Measurements from ENCODE around the gene PPP2R5C. TPM values are rescaled to one million over a fixed set of nuclear protein-coding genes. Genes with fewer than 3 reads are reported as not detected.

The PPP2R5C gene
- polyA plus RNA-seq, 1 donor from 2014 or later, result 111 TPM

DNA sequence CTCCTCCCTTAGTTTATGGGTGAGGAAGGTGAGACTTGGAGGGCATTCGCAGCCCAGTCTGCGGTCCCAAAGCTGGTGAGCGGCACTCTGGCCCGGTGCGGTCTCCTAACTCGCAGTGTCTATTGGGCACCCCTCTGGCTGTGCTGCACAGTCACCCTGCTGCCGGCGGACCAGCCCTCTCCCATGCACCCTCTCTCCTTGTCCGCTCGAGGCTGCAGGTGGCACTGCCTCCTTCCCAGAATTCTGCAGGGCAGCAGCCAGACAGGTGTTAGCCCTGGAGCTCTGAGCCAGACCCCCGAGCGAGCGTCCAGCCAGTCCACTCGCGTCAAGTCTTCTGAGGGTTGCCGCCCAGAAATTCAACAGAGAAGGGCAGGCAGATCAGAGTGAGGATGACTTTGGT is 146.1 kb downstream of the PPP2R5C start:
- H3K27ac ChIP-seq (ENCODE audit: low read length), result no peak overlapping the region
- no peaks in the 10 kb centered on the region for H3K9me2 ChIP-seq (ENCODE audit: insufficient read depth, low read length)
- no peaks in the 10 kb centered on the region for H4K20me1 ChIP-seq (ENCODE audit: insufficient read depth)
- H3K79me2 ChIP-seq (replicated peaks; ENCODE audit: insufficient read depth, low read length), result no peaks in the 10 kb centered on the region
- H3F3A ChIP-seq (ENCODE audit: insufficient read depth, low read length, poor library complexity, severe bottlenecking), result no peaks in the 10 kb centered on the region
- peaks cover 12% of the 10 kb centered on the region for H3K36me3 ChIP-seq (ENCODE audit: insufficient read depth, low read length)
- no peak overlapping the region for H3K4me3 ChIP-seq (ENCODE audit: low read length)
- H2AFZ ChIP-seq (ENCODE audit: low read depth, low read length), result no peak overlapping the region
- H3K9ac ChIP-seq (ENCODE audit: low read length), result no peak overlapping the region
- no peak for TF ChIP-seq RAD21 (conservative IDR thresholded peaks at IDR 0.05)
- TF ChIP-seq, protein P1, sequence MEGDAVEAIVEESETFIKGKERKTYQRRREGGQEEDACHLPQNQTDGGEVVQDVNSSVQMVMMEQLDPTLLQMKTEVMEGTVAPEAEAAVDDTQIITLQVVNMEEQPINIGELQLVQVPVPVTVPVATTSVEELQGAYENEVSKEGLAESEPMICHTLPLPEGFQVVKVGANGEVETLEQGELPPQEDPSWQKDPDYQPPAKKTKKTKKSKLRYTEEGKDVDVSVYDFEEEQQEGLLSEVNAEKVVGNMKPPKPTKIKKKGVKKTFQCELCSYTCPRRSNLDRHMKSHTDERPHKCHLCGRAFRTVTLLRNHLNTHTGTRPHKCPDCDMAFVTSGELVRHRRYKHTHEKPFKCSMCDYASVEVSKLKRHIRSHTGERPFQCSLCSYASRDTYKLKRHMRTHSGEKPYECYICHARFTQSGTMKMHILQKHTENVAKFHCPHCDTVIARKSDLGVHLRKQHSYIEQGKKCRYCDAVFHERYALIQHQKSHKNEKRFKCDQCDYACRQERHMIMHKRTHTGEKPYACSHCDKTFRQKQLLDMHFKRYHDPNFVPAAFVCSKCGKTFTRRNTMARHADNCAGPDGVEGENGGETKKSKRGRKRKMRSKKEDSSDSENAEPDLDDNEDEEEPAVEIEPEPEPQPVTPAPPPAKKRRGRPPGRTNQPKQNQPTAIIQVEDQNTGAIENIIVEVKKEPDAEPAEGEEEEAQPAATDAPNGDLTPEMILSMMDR (IDR thresholded peaks at IDR 0.05; ENCODE audit: poor library complexity, severe bottlenecking), result no peak
- TF ChIP-seq, protein P2, sequence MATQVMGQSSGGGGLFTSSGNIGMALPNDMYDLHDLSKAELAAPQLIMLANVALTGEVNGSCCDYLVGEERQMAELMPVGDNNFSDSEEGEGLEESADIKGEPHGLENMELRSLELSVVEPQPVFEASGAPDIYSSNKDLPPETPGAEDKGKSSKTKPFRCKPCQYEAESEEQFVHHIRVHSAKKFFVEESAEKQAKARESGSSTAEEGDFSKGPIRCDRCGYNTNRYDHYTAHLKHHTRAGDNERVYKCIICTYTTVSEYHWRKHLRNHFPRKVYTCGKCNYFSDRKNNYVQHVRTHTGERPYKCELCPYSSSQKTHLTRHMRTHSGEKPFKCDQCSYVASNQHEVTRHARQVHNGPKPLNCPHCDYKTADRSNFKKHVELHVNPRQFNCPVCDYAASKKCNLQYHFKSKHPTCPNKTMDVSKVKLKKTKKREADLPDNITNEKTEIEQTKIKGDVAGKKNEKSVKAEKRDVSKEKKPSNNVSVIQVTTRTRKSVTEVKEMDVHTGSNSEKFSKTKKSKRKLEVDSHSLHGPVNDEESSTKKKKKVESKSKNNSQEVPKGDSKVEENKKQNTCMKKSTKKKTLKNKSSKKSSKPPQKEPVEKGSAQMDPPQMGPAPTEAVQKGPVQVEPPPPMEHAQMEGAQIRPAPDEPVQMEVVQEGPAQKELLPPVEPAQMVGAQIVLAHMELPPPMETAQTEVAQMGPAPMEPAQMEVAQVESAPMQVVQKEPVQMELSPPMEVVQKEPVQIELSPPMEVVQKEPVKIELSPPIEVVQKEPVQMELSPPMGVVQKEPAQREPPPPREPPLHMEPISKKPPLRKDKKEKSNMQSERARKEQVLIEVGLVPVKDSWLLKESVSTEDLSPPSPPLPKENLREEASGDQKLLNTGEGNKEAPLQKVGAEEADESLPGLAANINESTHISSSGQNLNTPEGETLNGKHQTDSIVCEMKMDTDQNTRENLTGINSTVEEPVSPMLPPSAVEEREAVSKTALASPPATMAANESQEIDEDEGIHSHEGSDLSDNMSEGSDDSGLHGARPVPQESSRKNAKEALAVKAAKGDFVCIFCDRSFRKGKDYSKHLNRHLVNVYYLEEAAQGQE (IDR thresholded peaks at IDR 0.05; ENCODE audit: borderline replicate concordance), result no peak
- no peak for TF ChIP-seq MXI1 (conservative IDR thresholded peaks at IDR 0.05; ENCODE audit: poor library complexity, severe bottlenecking)
- TF ChIP-seq POLR2AphosphoS5 (IDR thresholded peaks at IDR 0.05), result no peak
- no peak for TF ChIP-seq SMC3 (conservative IDR thresholded peaks at IDR 0.05; ENCODE audit: poor library complexity)
- TF ChIP-seq EP300 (conservative IDR thresholded peaks at IDR 0.05; ENCODE audit: poor library complexity, severe bottlenecking), result no peak
- no peak for TF ChIP-seq TAF1 (IDR thresholded peaks at IDR 0.05; ENCODE audit: low read depth)
- no peak for TF ChIP-seq EZH2 (IDR thresholded peaks at IDR 0.05; ENCODE audit: borderline replicate concordance, insufficient read depth, low read length, poor library complexity, severe bottlenecking)
- no peaks in the 10 kb centered on the region for H3K27me3 ChIP-seq (ENCODE audit: insufficient read depth, low read depth, low read length)
- H3K9me3 ChIP-seq (ENCODE audit: low read length), result no peaks in the 10 kb centered on the region
- H3K4me2 ChIP-seq (ENCODE audit: low read length), result no peak overlapping the region

DNA sequence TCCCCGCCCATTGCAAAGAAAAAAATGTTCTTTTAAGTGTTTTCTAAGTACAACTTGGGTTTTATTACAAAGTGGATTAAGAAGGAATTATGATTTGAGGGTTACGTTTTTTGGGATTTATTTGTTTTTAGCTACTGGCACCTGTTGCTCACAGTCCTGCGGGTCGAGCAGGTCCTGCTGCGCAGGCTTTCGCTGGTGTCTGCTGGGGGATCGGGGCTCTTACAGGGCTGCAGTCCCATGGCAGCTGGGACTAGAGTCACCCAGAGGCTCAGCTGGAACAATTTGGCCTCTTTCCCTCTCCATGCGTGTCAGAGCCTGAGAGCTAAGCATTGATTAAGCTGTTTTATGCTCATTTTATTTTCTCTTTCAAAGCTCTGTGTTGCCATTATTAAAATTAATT is 147.3 kb downstream of the PPP2R5C start:
- H3K79me2 ChIP-seq (replicated peaks; ENCODE audit: insufficient read depth, low read length), result no peaks in the 10 kb centered on the region
- H3K9me3 ChIP-seq (ENCODE audit: low read length), result no peaks in the 10 kb centered on the region
- no peak for TF ChIP-seq EP300 (conservative IDR thresholded peaks at IDR 0.05; ENCODE audit: poor library complexity, severe bottlenecking)
- TF ChIP-seq SMC3 (conservative IDR thresholded peaks at IDR 0.05; ENCODE audit: poor library complexity), result no peak
- no peak for TF ChIP-seq MXI1 (conservative IDR thresholded peaks at IDR 0.05; ENCODE audit: poor library complexity, severe bottlenecking)
- TF ChIP-seq, protein P2 (IDR thresholded peaks at IDR 0.05; ENCODE audit: borderline replicate concordance), result no peak
- TF ChIP-seq POLR2AphosphoS5 (IDR thresholded peaks at IDR 0.05), result no peak
- TF ChIP-seq, protein P1 (IDR thresholded peaks at IDR 0.05; ENCODE audit: poor library complexity, severe bottlenecking), result no peak
- TF ChIP-seq RAD21 (conservative IDR thresholded peaks at IDR 0.05), result no peak
- TF ChIP-seq TAF1 (IDR thresholded peaks at IDR 0.05; ENCODE audit: low read depth), result no peak
- TF ChIP-seq EZH2 (IDR thresholded peaks at IDR 0.05; ENCODE audit: borderline replicate concordance, insufficient read depth, low read length, poor library complexity, severe bottlenecking), result no peak
- no peak overlapping the region for H3K27ac ChIP-seq (ENCODE audit: low read length)
- H3K4me2 ChIP-seq (ENCODE audit: low read length), result no peak overlapping the region
- H2AFZ ChIP-seq (ENCODE audit: low read depth, low read length), result no peak overlapping the region
- no peaks in the 10 kb centered on the region for H3F3A ChIP-seq (ENCODE audit: insufficient read depth, low read length, poor library complexity, severe bottlenecking)
- H3K9ac ChIP-seq (ENCODE audit: low read length), result no peak overlapping the region
- H4K20me1 ChIP-seq (ENCODE audit: insufficient read depth), result no peaks in the 10 kb centered on the region
- no peak overlapping the region for H3K4me3 ChIP-seq (ENCODE audit: low read length)
- H3K9me2 ChIP-seq (ENCODE audit: insufficient read depth, low read length), result no peaks in the 10 kb centered on the region
- H3K36me3 ChIP-seq (ENCODE audit: insufficient read depth, low read length), result peaks cover 17% of the 10 kb centered on the region
- H3K27me3 ChIP-seq (ENCODE audit: insufficient read depth, low read depth, low read length), result no peaks in the 10 kb centered on the region
